ENCODE data around the gene LRRC75A.

DNA sequence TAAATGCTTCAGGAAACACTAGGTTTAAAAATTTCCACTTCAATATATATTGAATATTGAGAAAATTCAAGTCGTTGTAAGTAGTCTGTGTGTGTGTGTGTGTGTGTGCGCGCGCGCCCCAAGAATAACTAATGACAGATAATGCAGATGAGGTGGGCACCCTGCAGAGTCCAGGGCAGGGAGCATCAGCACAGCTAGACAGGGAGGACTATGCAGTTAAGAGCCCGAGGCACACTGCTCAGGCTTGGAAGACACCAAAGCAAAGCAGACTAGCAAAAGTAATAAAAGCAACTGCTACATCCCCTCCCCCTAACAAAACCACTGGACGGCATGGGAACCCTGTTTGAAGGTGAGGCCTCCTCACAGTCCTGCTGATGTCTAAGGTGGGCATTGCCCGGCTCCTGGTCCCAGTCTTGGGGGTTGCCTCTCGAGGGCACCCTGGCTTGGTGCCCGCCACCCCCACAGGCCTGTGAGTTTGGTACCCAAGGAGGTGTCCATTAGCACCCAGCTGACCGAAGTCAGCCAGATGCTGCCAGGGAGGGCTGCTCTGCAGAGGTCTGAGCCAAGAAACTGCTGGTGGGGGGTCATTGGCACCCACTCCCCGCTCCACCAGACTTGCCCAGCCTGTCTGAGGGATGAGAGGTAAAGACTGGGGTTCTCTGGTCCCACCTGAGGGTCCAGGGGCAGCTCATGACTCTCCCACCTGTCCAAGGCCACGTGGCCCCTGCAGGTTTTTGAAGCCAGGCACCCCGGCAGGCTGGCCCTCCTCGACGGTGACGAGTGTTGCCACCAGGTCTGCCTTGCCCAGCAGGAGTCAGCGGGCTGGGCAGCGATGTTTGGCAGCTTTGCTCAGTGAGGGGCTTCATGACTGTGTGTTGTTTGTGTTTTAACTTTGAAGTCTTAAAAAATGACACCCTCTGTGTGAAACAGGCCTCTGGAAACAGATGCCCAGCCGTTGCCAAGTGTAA lies 18.7 kb downstream of the LRRC75A start:
- TF ChIP-seq CTCF (conservative IDR thresholded peaks at IDR 0.05 in 1 of 2, IDR thresholded peaks at IDR 0.05 in 1 of 2; ENCODE audit: low read depth in 1 of 2, low read length in 2 of 2): no peak
- TF ChIP-seq EZH2 (IDR thresholded peaks at IDR 0.05; ENCODE audit: low read length, missing control alignments): no peak
